Loucy (cell line): ENCODE results near the gene FUBP1.

Experiments used
- H2AFZ ChIP-seq: fragments of 200-600 bp; sonication (generic); 2 replicates; pipeline ENCODE4 v1.6.0; 2016; ENCODE audit warnings: antibody characterized with exemption, mild to moderate bottlenecking, low read length, moderate library complexity
- H3F3A ChIP-seq: fragments of 200-600 bp; 2 replicates; pipeline ENCODE4 v1.6.0; 2016; ENCODE audit warnings: antibody characterized with exemption, low read depth, mild to moderate bottlenecking
- H3K27me3 ChIP-seq: fragments of 200-600 bp; sonication (generic); 2 replicates; pipeline ENCODE4 v1.6.1; 2014; ENCODE audit warnings: low read length, mild to moderate bottlenecking; ENCODE audit not compliant: insufficient read depth, poor library complexity, severe bottlenecking
- H3K36me3 ChIP-seq: fragments of 200-600 bp; sonication (generic); 2 replicates; pipeline ENCODE4 v1.6.1; 2016; ENCODE audit warnings: low read length; ENCODE audit not compliant: insufficient read depth
- H3K4me1 ChIP-seq: fragments of 200-600 bp; sonication (generic); 2 replicates; pipeline ENCODE4 v1.5.1; 2014; ENCODE audit warnings: low read length, mild to moderate bottlenecking; ENCODE audit not compliant: insufficient read depth, poor library complexity, severe bottlenecking
- H3K4me2 ChIP-seq: fragments of 200-600 bp; sonication (generic); 2 replicates; pipeline ENCODE4 v1.6.0; 2014; ENCODE audit warnings: antibody characterized with exemption, low read length, low read depth, mild to moderate bottlenecking; ENCODE audit not compliant: poor library complexity, severe bottlenecking
- H3K4me3 ChIP-seq: fragments of 200-600 bp; sonication (generic); 2 replicates; pipeline ENCODE4 v1.5.1; 2014; ENCODE audit warnings: low read length, mild to moderate bottlenecking, mixed read lengths; ENCODE audit not compliant: poor library complexity, severe bottlenecking
- H3K79me2 ChIP-seq: fragments of 200-600 bp; sonication (generic); 2 replicates; pipeline ENCODE4 v1.6.1; 2014; ENCODE audit warnings: low read length; ENCODE audit not compliant: insufficient read depth
- H3K9ac ChIP-seq: fragments of 200-600 bp; sonication (generic); 2 replicates; pipeline ENCODE4 v1.6.0; 2014; ENCODE audit warnings: mild to moderate bottlenecking, low read depth, low read length, moderate library complexity; ENCODE audit not compliant: poor library complexity, severe bottlenecking
- H3K9me2 ChIP-seq: fragments of 200-600 bp; sonication (generic); replicated peaks from 2 replicates; pipeline ENCODE4 v1.6.1; 2016; ENCODE audit warnings: low read depth, low read length, mixed read lengths
- H3K9me3 ChIP-seq: fragments of 200-600 bp; sonication (generic); 2 replicates; pipeline ENCODE4 v1.6.1; 2014; ENCODE audit warnings: mild to moderate bottlenecking, antibody characterized with exemption, low read length, low read depth; ENCODE audit not compliant: insufficient read depth
- H4K20me1 ChIP-seq: fragments of 200-600 bp; sonication (generic); 2 replicates; pipeline ENCODE4 v1.6.0; 2014; ENCODE audit warnings: antibody characterized with exemption, low read length, mild to moderate bottlenecking; ENCODE audit not compliant: insufficient read depth, poor library complexity, severe bottlenecking
- CTCF ChIP-seq: fragments of 200-600 bp; sonication (generic); conservative IDR thresholded peaks from 2 replicates; pipeline ENCODE4 v1.5.1; 2014; ENCODE audit warnings: mild to moderate bottlenecking, antibody characterized with exemption, low read length
- EZH2phosphoT487 ChIP-seq: fragments of 200-600 bp; IDR thresholded peaks from 2 replicates; pipeline ENCODE4 v1.6.1; 2018; ENCODE audit warnings: antibody characterized with exemption, mild to moderate bottlenecking, moderate library complexity, borderline replicate concordance

FUBP1 gene

DNA sequence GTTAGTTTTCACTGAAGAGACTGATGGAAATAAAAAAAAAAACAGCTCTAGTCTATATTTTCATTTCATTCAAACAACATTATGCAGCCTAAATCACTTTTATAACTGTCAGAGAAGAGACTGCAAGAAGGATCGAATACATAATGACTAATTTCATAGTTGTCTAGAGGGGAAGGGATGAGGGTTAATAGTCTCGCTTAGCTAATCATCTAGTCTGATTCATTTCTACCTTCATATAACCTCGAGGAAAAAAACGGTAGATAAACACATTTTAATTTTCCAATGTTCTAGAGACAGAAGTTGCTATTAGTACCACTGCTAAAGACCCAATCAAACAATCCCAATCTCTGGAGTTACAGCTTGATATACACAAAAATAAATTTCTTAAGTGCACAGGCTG is 3.5 kb downstream of the FUBP1 start:
- H2AFZ ChIP-seq, result no peak overlapping the region
- H3K4me1 ChIP-seq, result peaks cover 43% of the 10 kb centered on the region
- peak overlapping the region; percentile 100 for H3K9ac ChIP-seq
- H3K79me2 ChIP-seq, result peaks cover 95% of the 10 kb centered on the region
- peak overlapping the region; percentile 95 for H3K4me3 ChIP-seq
- TF ChIP-seq CTCF (no peak), EZH2phosphoT487 (no peak)
- H4K20me1 ChIP-seq, result peaks cover 81% of the 10 kb centered on the region
- no peaks in the 10 kb centered on the region for H3K9me3 ChIP-seq
- H3F3A ChIP-seq, result no peaks in the 10 kb centered on the region; the same call in 1 of the 2 replicates
- H3K4me2 ChIP-seq, result peak overlapping the region; percentile 98
- peaks cover 4% of the 10 kb centered on the region for H3K27me3 ChIP-seq
- peaks cover 24% of the 10 kb centered on the region; the same call in 1 of the 2 replicates for H3K36me3 ChIP-seq
- H3K9me2 ChIP-seq, result no peaks in the 10 kb centered on the region

GRCh38 chr1:77972080-77972479 is 6.8 kb downstream of the FUBP1 start:
- Histone ChIP-seq H3K9ac (no peak overlapping the region), H3K4me1 (peaks cover 50% of the 10 kb centered on the region), H3K9me2 (no peaks in the 10 kb centered on the region), H3K9me3 (no peaks in the 10 kb centered on the region), H3F3A (no peaks in the 10 kb centered on the region), H3K4me3 (peak overlapping the region; percentile 43), H3K79me2 (peaks cover 100% of the 10 kb centered on the region), H2AFZ (no peak overlapping the region), H4K20me1 (peaks cover 100% of the 10 kb centered on the region), H3K36me3 (peaks cover 48% of the 10 kb centered on the region), H3K27me3 (no peaks in the 10 kb centered on the region), H3K4me2 (peak overlapping the region; percentile 98)
- no peak for TF ChIP-seq CTCF
- no peak for TF ChIP-seq EZH2phosphoT487

- H3K79me2 ChIP-seq, result peaks cover 95% of the 10 kb centered on the region
- H3F3A ChIP-seq, result no peaks in the 10 kb centered on the region
- H3K36me3 ChIP-seq, result peaks cover 63% of the 10 kb centered on the region
- no peaks in the 10 kb centered on the region for H3K9me3 ChIP-seq
- H3K4me3 ChIP-seq, result peak overlapping the region; percentile 43
- H4K20me1 ChIP-seq, result peaks cover 96% of the 10 kb centered on the region
- H3K9me2 ChIP-seq, result no peaks in the 10 kb centered on the region
- H3K9ac ChIP-seq, result no peak overlapping the region
- H3K4me1 ChIP-seq, result peaks cover 43% of the 10 kb centered on the region
- H3K4me2 ChIP-seq, result peak overlapping the region; percentile 98
- no peak overlapping the region for H2AFZ ChIP-seq
- no peaks in the 10 kb centered on the region for H3K27me3 ChIP-seq
- TF ChIP-seq CTCF (no peak), EZH2phosphoT487 (no peak)
Measured at GRCh38 chr1:77970192-77970591, 8.7 kb downstream of the FUBP1 start.
